ENCODE results near the gene FCHSD1. TPM values are rescaled to one million over a fixed set of nuclear protein-coding genes. Genes with fewer than 3 reads are reported as not detected.

The FCHSD1 gene
- total and polyA plus RNA-seq, 2 of the 4 experiments (the other 2 are of a cell fraction) = 33.2 to 62.1 TPM

DNA sequence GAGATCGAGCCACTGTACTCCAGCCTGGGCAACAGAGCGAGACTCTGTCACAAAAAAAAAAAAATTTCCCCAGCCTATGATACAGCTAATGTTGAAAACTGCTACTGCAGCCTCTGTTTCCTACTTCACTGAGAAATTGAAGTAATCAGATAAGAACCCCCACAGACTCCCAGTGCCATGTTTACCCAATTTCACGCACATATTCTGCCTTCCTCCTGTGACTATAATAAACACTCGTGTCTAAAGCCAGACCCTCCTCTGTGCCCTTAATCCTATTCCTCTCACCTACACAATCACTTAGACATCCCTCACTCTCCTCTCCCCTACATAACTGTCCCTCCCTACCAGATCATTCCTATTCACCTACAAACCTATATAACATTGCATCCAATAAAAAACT, 24.5 kb upstream of the FCHSD1 start:
- no peak overlapping the region for H2BK15ac ChIP-seq (ENCODE audit: low read depth, low read length)
- 86% methylated on average over 1 of the region's 4 CpGs; no CpG with 5 or more reads in 1 of the 2 experiments for WGBS, 2 experiments (ENCODE audit: extremely low coverage in 2 of 2, insufficient read length in 1 of 2)
- H3K27me3 ChIP-seq (ENCODE audit: control insufficient read depth, insufficient read depth, low read length) = no peaks in the 10 kb centered on the region
- dilution Hi-C loops (cut with HindIII; ENCODE audit: low sequenced_read_pairs, unreplicated experiment) = no loop called here
- H2AK5ac ChIP-seq (ENCODE audit: low read depth, low read length) = no peak overlapping the region
- TF ChIP-seq USF2 (IDR thresholded peaks at IDR 0.05; ENCODE audit: low read depth, low read length) (no peak), MXI1 (IDR thresholded peaks at IDR 0.05; ENCODE audit: borderline replicate concordance, low read depth, low read length) (no peak), POLR2A (IDR thresholded peaks at IDR 0.05; ENCODE audit: low read depth, low read length) (no peak), CHD1 (IDR thresholded peaks at IDR 0.05; ENCODE audit: low read depth, low read length) (no peak), MAZ (IDR thresholded peaks at IDR 0.05; ENCODE audit: borderline replicate concordance, low read depth, low read length) (no peak), CEBPB (IDR thresholded peaks at IDR 0.05; ENCODE audit: low read depth, low read length) (no peak), RFX5 (IDR thresholded peaks at IDR 0.05; ENCODE audit: low read depth, low read length) (no peak), FOS (IDR thresholded peaks at IDR 0.05; ENCODE audit: low read depth, low read length) (no peak), SMC3 (IDR thresholded peaks at IDR 0.05; ENCODE audit: low read depth, low read length) (no peak), RCOR1 (IDR thresholded peaks at IDR 0.05; ENCODE audit: insufficient replicate concordance, low read length) (no peak), BHLHE40 (IDR thresholded peaks at IDR 0.05; ENCODE audit: low read depth, low read length) (no peak), MAFK (IDR thresholded peaks at IDR 0.05; ENCODE audit: low read depth, low read length) (no peak), RAD21 (IDR thresholded peaks at IDR 0.05; ENCODE audit: low read length) (no peak)
- no peak overlapping the region for H3K4ac ChIP-seq (ENCODE audit: low read depth, low read length)
- H2BK20ac ChIP-seq (ENCODE audit: low read depth, low read length) = no peak overlapping the region
- no peak overlapping the region for H3K4me2 ChIP-seq (ENCODE audit: low read depth, low read length)
- H3K4me1 ChIP-seq (ENCODE audit: control insufficient read depth, insufficient read depth, low read length) = peaks cover 5% of the 10 kb centered on the region
- no peak overlapping the region for H2BK120ac ChIP-seq (ENCODE audit: low read depth, low read length)
- in situ Hi-C loops (cut with MboI; ENCODE audit: low sequenced_read_pairs) = loop anchor here (25.0 kb wide), 1 partner anchor 437 kb away; the partner anchor contains the start of gene NDFIP1
- DNase-seq = no peak
- no peak overlapping the region for H3K27ac ChIP-seq (ENCODE audit: insufficient read depth, low read length)
- no peak overlapping the region for H3K14ac ChIP-seq (replicated peaks; ENCODE audit: low read depth, low read length)
- H3K9ac ChIP-seq (ENCODE audit: low read depth, low read length) = no peak overlapping the region
- BruUV-seq (replicated peaks) = no TSS peak
- H2AK9ac ChIP-seq (replicated peaks; ENCODE audit: low read depth, low read length, poor library complexity) = no peak overlapping the region
- intact Hi-C loops (cut with micrococcal nuclease) = no loop called here
- no peak overlapping the region for H3K23ac ChIP-seq (ENCODE audit: low read depth, low read length)
- H4K20me1 ChIP-seq (ENCODE audit: insufficient read depth, low read length) = no peaks in the 10 kb centered on the region
- POLR2A ChIA-PET (ENCODE audit: unreplicated experiment) = no interaction called here
- no peak overlapping the region for H3K4me3 ChIP-seq (ENCODE audit: insufficient read depth, low read depth, low read length)
- H2BK5ac ChIP-seq (ENCODE audit: low read depth, low read length, poor library complexity, severe bottlenecking) = no peak overlapping the region
- no peak for ATAC-seq (ENCODE audit: low read depth)
- peaks cover 10 to 16% of the 10 kb centered on the region in 2 experiments for H3K79me1 ChIP-seq (ENCODE audit: low read depth in 1 of 2, low read length in 2 of 2)
- CTCF ChIA-PET = interaction anchor here (0.6 to 1.0 kb wide), 2 partner anchors 16 to 18 kb away, joined by 3 to 4 read pairs; no protein-coding TSS in a partner anchor
- H3K36me3 ChIP-seq (ENCODE audit: control insufficient read depth, insufficient read depth, low read length) = peaks cover 19% of the 10 kb centered on the region
- peaks cover 9% of the 10 kb centered on the region for H3K9me1 ChIP-seq (ENCODE audit: insufficient read depth, low read length)
- no peak overlapping the region for H2AFZ ChIP-seq (replicated peaks; ENCODE audit: low read length, poor library complexity)
- H4K91ac ChIP-seq (ENCODE audit: insufficient read depth, low read depth, low read length) = no peak overlapping the region
- no peak overlapping the region for H4K5ac ChIP-seq (ENCODE audit: low read depth, low read length)
- no peak overlapping the region for H3K56ac ChIP-seq (ENCODE audit: extremely low read depth, insufficient read depth, low read length)
- no peak overlapping the region for H3K18ac ChIP-seq (ENCODE audit: low read depth, low read length)
- H4K8ac ChIP-seq (ENCODE audit: low read depth in 2 of 2, low read length in 2 of 2) = no peak overlapping the region
- H3K9me3 ChIP-seq (ENCODE audit: control insufficient read depth, insufficient read depth, low read length) = no peaks in the 10 kb centered on the region

Data from IMR-90 (cell line).